Smooth muscle cell (in vitro differentiated cells): Measurements from ENCODE around the gene TNRC18. TPM values are rescaled to one million over a fixed set of nuclear protein-coding genes. Genes with fewer than 3 reads are reported as not detected.

Experiments
- DNase-seq: peaks from one replicate; lab custom pipeline; 2025; ENCODE audit not compliant: unreplicated experiment; lab: John Stamatoyannopoulos, UW
- H2AFZ ChIP-seq: fragments of 200-600 bp; sonication (generic); 2 replicates; pipeline ENCODE4 v1.6.0; 2016; ENCODE audit warnings: antibody characterized with exemption, low read depth, mild to moderate bottlenecking
- H3F3A ChIP-seq: fragments of 200-600 bp; sonication (generic); 2 replicates; pipeline ENCODE4 v1.6.0; 2017; ENCODE audit warnings: antibody characterized with exemption, low read depth
- H3K27ac ChIP-seq: fragments of 200-600 bp; sonication (generic); 2 replicates; pipeline ENCODE4 v1.5.1; 2016; ENCODE audit warnings: low read depth, mild to moderate bottlenecking
- H3K27me3 ChIP-seq: fragments of 200-600 bp; sonication (generic); 2 replicates; pipeline ENCODE4 v1.6.1; 2016; ENCODE audit warnings: low read depth, mild to moderate bottlenecking
- H3K36me3 ChIP-seq: fragments of 200-600 bp; sonication (generic); 2 replicates; pipeline ENCODE4 v1.5.1; 2016; ENCODE audit warnings: low read depth
- H3K4me1 ChIP-seq: fragments of 200-600 bp; sonication (generic); 2 replicates; pipeline ENCODE4 v1.5.1; 2016; ENCODE audit warnings: low read depth
- H3K4me2 ChIP-seq: fragments of 200-600 bp; sonication (generic); 2 replicates; pipeline ENCODE4 v1.6.0; 2016; ENCODE audit warnings: mild to moderate bottlenecking
- H3K4me3 ChIP-seq: fragments of 200-600 bp; sonication (generic); 2 replicates; pipeline ENCODE4 v1.5.1; 2016; ENCODE audit warnings: mild to moderate bottlenecking
- H3K79me2 ChIP-seq: fragments of 200-600 bp; sonication (generic); 2 replicates; pipeline ENCODE4 v1.6.0; 2016; ENCODE audit warnings: low read depth, mild to moderate bottlenecking
- H3K9ac ChIP-seq: fragments of 200-600 bp; sonication (generic); 2 replicates; pipeline ENCODE4 v1.6.0; 2016; ENCODE audit warnings: low read depth
- H3K9me3 ChIP-seq: fragments of 200-600 bp; sonication (generic); replicated peaks from 2 replicates; pipeline ENCODE4 v1.5.1; 2016; ENCODE audit warnings: low read depth
- H4K20me1 ChIP-seq: fragments of 200-600 bp; sonication (generic); 2 replicates; pipeline ENCODE4 v1.6.0; 2016; ENCODE audit warnings: low read depth
- CTCF ChIP-seq: fragments of 200-600 bp; sonication (generic); IDR thresholded peaks from 2 replicates; pipeline ENCODE4 v1.5.1; 2017; ENCODE audit warnings: borderline replicate concordance, mild to moderate bottlenecking, antibody characterized with exemption; ENCODE audit not compliant: insufficient read depth, poor library complexity, severe bottlenecking
- WGBS: methylation state at CpG from one replicate; pipeline ENCODE4 v1.1.7; 2016; ENCODE audit warnings: low lambda C conversion rate; 5-methylcytosine and 5-hydroxymethylcytosine counted together
- polyA plus RNA-seq: library from polyadenylated mRNA; unstranded; fragments of >200 nt; fragmentation: Nextera tagmentation; extraction: Ambion mirVana; gene quantifications from 2 replicates; pipeline ENCODE4 v1.2.1, GENCODE V29; 2016
- total RNA-seq: library from RNA; depleted of rRNA; stranded (reverse); fragments of >200 nt; gene quantifications from 2 replicates; pipeline ENCODE4 v1.2.3, GENCODE V29; 2014

The TNRC18 gene
- total and polyA plus RNA-seq, 2 experiments from 2014 or later, result 6.4 to 40.3 TPM

- H3K4me1 ChIP-seq, result no peaks in the 10 kb centered on the region
- H4K20me1 ChIP-seq, result peaks cover 21% of the 10 kb centered on the region
- H3K27ac ChIP-seq, result no peak overlapping the region
- H3K79me2 ChIP-seq, result no peaks in the 10 kb centered on the region
- H3F3A ChIP-seq, result no peaks in the 10 kb centered on the region
- H3K4me3 ChIP-seq, result no peak overlapping the region
- 95% methylated on average over 20 of the region's 20 CpGs for WGBS
- H3K27me3 ChIP-seq, result no peaks in the 10 kb centered on the region
- H2AFZ ChIP-seq, result no peak overlapping the region
- no peaks in the 10 kb centered on the region for H3K36me3 ChIP-seq
- H3K4me2 ChIP-seq, result no peak overlapping the region
- DNase-seq, result no peak
- no peak for TF ChIP-seq CTCF
- no peaks in the 10 kb centered on the region for H3K9me3 ChIP-seq
- no peak overlapping the region for H3K9ac ChIP-seq
Observed at GRCh38 chr7:5442757-5443305, 19.2 kb upstream of the TNRC18 start.

- WGBS, result 89% methylated on average over 11 of the region's 11 CpGs
- no peak overlapping the region for H2AFZ ChIP-seq
Observed at GRCh38 chr7:5441840-5442503, 18.3 kb upstream of the TNRC18 start.

GRCh38 chr7:5439572-5440496 is 16.2 kb upstream of the TNRC18 start:
- Histone ChIP-seq H4K20me1 (peaks cover 21% of the 10 kb centered on the region), H3K4me1 (no peaks in the 10 kb centered on the region), H3K9me3 (no peaks in the 10 kb centered on the region), H3K27me3 (no peaks in the 10 kb centered on the region), H2AFZ (no peak overlapping the region), H3K4me2 (no peak overlapping the region), H3K79me2 (peaks cover 17% of the 10 kb centered on the region), H3K27ac (no peak overlapping the region), H3F3A (no peaks in the 10 kb centered on the region), H3K36me3 (no peaks in the 10 kb centered on the region), H3K9ac (no peak overlapping the region), H3K4me3 (no peak overlapping the region)
- WGBS, result 92% methylated on average over 24 of the region's 24 CpGs
- TF ChIP-seq CTCF, result no peak
- no peak for DNase-seq

More at GRCh38 chr7:5441840-5442503, 18.3 kb upstream of the TNRC18 start:
- Histone ChIP-seq H3K4me1 (no peaks in the 10 kb centered on the region), H3F3A (no peaks in the 10 kb centered on the region), H4K20me1 (peaks cover 21% of the 10 kb centered on the region), H3K4me3 (no peak overlapping the region), H3K36me3 (no peaks in the 10 kb centered on the region), H3K27ac (no peak overlapping the region), H3K9ac (no peak overlapping the region), H3K9me3 (no peaks in the 10 kb centered on the region), H3K27me3 (no peaks in the 10 kb centered on the region), H3K4me2 (no peak overlapping the region), H3K79me2 (no peaks in the 10 kb centered on the region)
- TF ChIP-seq CTCF, result no peak
- DNase-seq, result no peak
